ENCODE results near the gene SNX20.

SNX20 gene

DNA sequence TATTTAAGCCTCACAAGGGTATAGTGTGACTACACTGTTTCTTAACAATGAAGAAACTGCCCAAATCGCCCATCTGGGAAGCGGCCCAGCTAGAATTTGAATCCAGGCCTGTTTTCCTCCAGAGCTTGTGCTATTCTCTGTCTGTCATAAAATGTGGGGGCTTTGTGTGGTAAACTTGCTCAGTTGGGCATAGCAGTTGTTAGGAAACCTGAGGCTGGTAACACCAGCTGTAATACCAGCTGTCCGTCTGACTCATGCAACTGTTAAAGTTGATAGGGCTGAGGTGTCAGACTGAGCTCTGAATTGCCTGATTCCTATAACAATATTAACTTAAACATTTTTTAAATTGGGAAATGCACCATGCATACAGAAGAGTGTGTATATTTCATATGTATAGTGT lies 21.6 kb upstream of the SNX20 start:
- DNase-seq (ENCODE audit: extremely low read depth, insufficient read length), result no peak
- no peaks in the 10 kb centered on the region; the same call in 1 of the 2 replicates for H3K36me3 ChIP-seq (ENCODE audit: control insufficient read depth, insufficient read depth, low read length)
- H3K4me3 ChIP-seq (replicated peaks; ENCODE audit: low read depth, low read length), result no peak overlapping the region
- TF ChIP-seq, protein P1, sequence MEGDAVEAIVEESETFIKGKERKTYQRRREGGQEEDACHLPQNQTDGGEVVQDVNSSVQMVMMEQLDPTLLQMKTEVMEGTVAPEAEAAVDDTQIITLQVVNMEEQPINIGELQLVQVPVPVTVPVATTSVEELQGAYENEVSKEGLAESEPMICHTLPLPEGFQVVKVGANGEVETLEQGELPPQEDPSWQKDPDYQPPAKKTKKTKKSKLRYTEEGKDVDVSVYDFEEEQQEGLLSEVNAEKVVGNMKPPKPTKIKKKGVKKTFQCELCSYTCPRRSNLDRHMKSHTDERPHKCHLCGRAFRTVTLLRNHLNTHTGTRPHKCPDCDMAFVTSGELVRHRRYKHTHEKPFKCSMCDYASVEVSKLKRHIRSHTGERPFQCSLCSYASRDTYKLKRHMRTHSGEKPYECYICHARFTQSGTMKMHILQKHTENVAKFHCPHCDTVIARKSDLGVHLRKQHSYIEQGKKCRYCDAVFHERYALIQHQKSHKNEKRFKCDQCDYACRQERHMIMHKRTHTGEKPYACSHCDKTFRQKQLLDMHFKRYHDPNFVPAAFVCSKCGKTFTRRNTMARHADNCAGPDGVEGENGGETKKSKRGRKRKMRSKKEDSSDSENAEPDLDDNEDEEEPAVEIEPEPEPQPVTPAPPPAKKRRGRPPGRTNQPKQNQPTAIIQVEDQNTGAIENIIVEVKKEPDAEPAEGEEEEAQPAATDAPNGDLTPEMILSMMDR (IDR thresholded peaks at IDR 0.05; ENCODE audit: insufficient read depth, low read length, poor library complexity, severe bottlenecking), result no peak
- H3K27me3 ChIP-seq (replicated peaks; ENCODE audit: control insufficient read depth, insufficient read depth, low read length), result no peaks in the 10 kb centered on the region

DNA sequence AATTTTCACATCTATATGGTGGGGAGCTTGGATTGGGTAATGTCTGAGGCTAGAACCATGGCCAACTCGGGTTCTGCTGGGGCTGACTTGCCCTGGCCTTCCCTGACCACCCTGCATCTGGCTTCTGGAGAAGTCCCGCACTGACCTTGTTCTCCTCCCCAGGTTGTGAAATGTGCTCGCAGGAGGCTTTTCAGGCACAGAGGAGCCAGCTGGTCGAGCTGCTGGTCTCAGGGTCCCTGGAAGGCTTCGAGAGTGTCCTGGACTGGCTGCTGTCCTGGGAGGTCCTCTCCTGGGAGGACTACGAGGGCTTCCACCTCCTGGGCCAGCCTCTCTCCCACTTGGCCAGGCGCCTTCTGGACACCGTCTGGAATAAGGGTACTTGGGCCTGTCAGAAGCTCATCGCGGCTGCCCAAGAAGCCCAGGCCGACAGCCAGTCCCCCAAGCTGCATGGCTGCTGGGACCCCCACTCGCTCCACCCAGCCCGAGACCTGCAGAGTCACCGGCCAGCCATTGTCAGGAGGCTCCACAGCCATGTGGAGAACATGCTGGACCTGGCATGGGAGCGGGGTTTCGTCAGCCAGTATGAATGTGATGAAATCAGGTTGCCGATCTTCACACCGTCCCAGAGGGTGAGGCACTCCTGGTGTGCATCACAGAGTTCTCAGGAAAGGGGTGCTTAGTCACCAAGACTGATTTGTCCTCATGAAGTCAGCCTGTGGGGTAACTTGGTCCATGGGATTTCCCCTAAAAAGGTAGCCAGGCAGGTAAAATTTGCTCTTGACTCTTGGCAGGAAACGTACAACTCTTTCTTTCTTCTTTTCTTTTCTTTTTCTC lies 18.4 kb upstream of the SNX20 start:
- no peaks in the 10 kb centered on the region; the same call in 1 of the 2 replicates for H3K36me3 ChIP-seq (ENCODE audit: control insufficient read depth, insufficient read depth, low read length)
- H3K4me3 ChIP-seq (replicated peaks; ENCODE audit: low read depth, low read length), result no peak overlapping the region
- H3K27me3 ChIP-seq (replicated peaks; ENCODE audit: control insufficient read depth, insufficient read depth, low read length), result no peaks in the 10 kb centered on the region
- TF ChIP-seq, protein P1 (IDR thresholded peaks at IDR 0.05; ENCODE audit: insufficient read depth, low read length, poor library complexity, severe bottlenecking), result no peak
- no peak for DNase-seq (ENCODE audit: extremely low read depth, insufficient read length)

GRCh38 chr16:50697881-50698767 lies 17.0 kb upstream of the SNX20 start:
- Histone ChIP-seq H3K36me3 (ENCODE audit: control insufficient read depth, insufficient read depth, low read length) (no peaks in the 10 kb centered on the region; the same call in 1 of the 2 replicates), H3K4me3 (replicated peaks; ENCODE audit: low read depth, low read length) (peak overlapping the region; percentile 60), H3K27me3 (replicated peaks; ENCODE audit: control insufficient read depth, insufficient read depth, low read length) (no peaks in the 10 kb centered on the region)
- DNase-seq (ENCODE audit: extremely low read depth, insufficient read length), result peak; percentile 73
- TF ChIP-seq, protein P1 (IDR thresholded peaks at IDR 0.05; ENCODE audit: insufficient read depth, low read length, poor library complexity, severe bottlenecking), result no peak

DNA sequence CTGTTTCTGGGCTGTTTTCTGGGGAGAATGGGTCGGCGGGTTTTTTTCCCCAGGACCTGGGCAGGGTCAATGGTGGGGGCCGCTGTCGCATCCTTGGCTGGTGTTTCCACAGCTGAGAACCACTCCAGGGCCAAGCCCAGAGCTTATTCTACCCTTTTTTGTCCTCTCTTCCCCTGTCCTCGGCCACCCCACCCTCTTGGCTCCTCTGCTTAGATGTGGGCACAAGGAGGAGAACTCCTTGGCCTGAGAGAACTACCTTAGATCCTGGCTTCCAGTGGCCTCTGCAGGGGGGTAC lies 16.3 kb upstream of the SNX20 start:
- no peak for DNase-seq (ENCODE audit: extremely low read depth, insufficient read length)
- TF ChIP-seq, protein P1 (IDR thresholded peaks at IDR 0.05; ENCODE audit: insufficient read depth, low read length, poor library complexity, severe bottlenecking), result no peak
- Histone ChIP-seq H3K4me3 (replicated peaks; ENCODE audit: low read depth, low read length) (peak overlapping the region; percentile 60), H3K36me3 (ENCODE audit: control insufficient read depth, insufficient read depth, low read length) (no peaks in the 10 kb centered on the region; the same call in 1 of the 2 replicates), H3K27me3 (replicated peaks; ENCODE audit: control insufficient read depth, insufficient read depth, low read length) (no peaks in the 10 kb centered on the region)

- no peaks in the 10 kb centered on the region; the same call in 1 of the 2 replicates for H3K36me3 ChIP-seq (ENCODE audit: control insufficient read depth, insufficient read depth, low read length)
- TF ChIP-seq, protein P1 (IDR thresholded peaks at IDR 0.05; ENCODE audit: insufficient read depth, low read length, poor library complexity, severe bottlenecking), result no peak
- peak; percentile 67 for DNase-seq (ENCODE audit: extremely low read depth, insufficient read length)
- no peak overlapping the region for H3K4me3 ChIP-seq (replicated peaks; ENCODE audit: low read depth, low read length)
- no peaks in the 10 kb centered on the region for H3K27me3 ChIP-seq (replicated peaks; ENCODE audit: control insufficient read depth, insufficient read depth, low read length)
Observed at GRCh38 chr16:50696575-50697420, 15.7 kb upstream of the SNX20 start.

Data from GM06990 (cell line).